CD14-positive monocyte (primary cell): Measurements from ENCODE around the gene RYK. TPM values are rescaled to one million over a fixed set of nuclear protein-coding genes. Genes with fewer than 3 reads are reported as not detected.

Experiments used
- DNase-seq, 3 donors: peaks; one replicate each; pipeline ENCODE4 v3.0.0-alpha.2; 2011 to 2022
- H2AFZ ChIP-seq: 2 replicates; pipeline ENCODE4 v1.6.0; 2012; ENCODE audit warnings: mild to moderate bottlenecking, low read depth, low read length, inconsistent platforms; ENCODE audit not compliant: insufficient read depth, poor library complexity, severe bottlenecking
- H3K27ac ChIP-seq, 2 donors: 1 replicate in 1 of 2; 2 replicates in 1 of 2; pipeline ENCODE4 v1.5.1; 2012 to 2013; ENCODE audit warnings: low read length in 2 of 2, control low read depth in 1 of 2, inconsistent platforms in 1 of 2, low read depth in 1 of 2, mild to moderate bottlenecking in 1 of 2
- H3K27me3 ChIP-seq, 2 donors: one replicate each; pipeline versions ENCODE4 v1.6.0 to v1.6.1; 2011 to 2013; ENCODE audit warnings: low read length in 2 of 2; ENCODE audit not compliant: control insufficient read depth in 2 of 2, insufficient read depth in 2 of 2
- H3K36me3 ChIP-seq, 2 donors: replicated peaks in 1 of 2; 1 replicate in 1 of 2; 2 replicates in 1 of 2; pipeline versions ENCODE4 v1.5.1 to v1.6.1; 2012 to 2013; ENCODE audit warnings: low read length in 2 of 2, control low read depth in 1 of 2, inconsistent platforms in 1 of 2, mild to moderate bottlenecking in 1 of 2; ENCODE audit not compliant: insufficient read depth in 2 of 2, control insufficient read depth in 1 of 2
- H3K4me1 ChIP-seq, 2 donors: 1 replicate in 1 of 2; 2 replicates in 1 of 2; pipeline versions ENCODE4 v1.5.1 to v1.6.1; 2012 to 2013; ENCODE audit warnings: low read length in 2 of 2, control low read depth in 1 of 2, inconsistent platforms in 1 of 2, mild to moderate bottlenecking in 1 of 2, moderate library complexity in 1 of 2; ENCODE audit not compliant: insufficient read depth in 2 of 2, control insufficient read depth in 1 of 2
- H3K4me2 ChIP-seq: replicated peaks from 2 replicates; pipeline ENCODE3; 2012; ENCODE audit warnings: low read length, moderate library complexity, mild to moderate bottlenecking; ENCODE audit not compliant: poor library complexity, severe bottlenecking; ENCODE audit errors: extremely low read depth
- H3K4me3 ChIP-seq, 3 experiments: fragments of 200-600 bp in 1 of 3; sonication (generic) in 1 of 3; replicated peaks in 1 of 3; 1 replicate in 2 of 3; 2 replicates in 1 of 3; pipeline ENCODE4 v1.5.1; 2011 to 2013; ENCODE audit warnings: low read length in 3 of 3, mild to moderate bottlenecking in 3 of 3, control low read depth in 2 of 3, low read depth in 2 of 3, inconsistent platforms in 1 of 3, moderate library complexity in 1 of 3
- H3K79me2 ChIP-seq: 2 replicates; pipeline ENCODE4 v1.6.0; 2012; ENCODE audit warnings: mild to moderate bottlenecking, control low read depth, inconsistent platforms, low read length, moderate library complexity; ENCODE audit not compliant: insufficient read depth
- H3K9ac ChIP-seq: 2 replicates; pipeline ENCODE4 v1.6.0; 2017; ENCODE audit warnings: low read length, mild to moderate bottlenecking; ENCODE audit not compliant: insufficient read depth, poor library complexity, severe bottlenecking
- H3K9me3 ChIP-seq, 2 donors: replicated peaks in 1 of 2; 1 replicate in 1 of 2; 2 replicates in 1 of 2; pipeline versions ENCODE4 v1.5.1 to v1.6.1; 2012 to 2013; ENCODE audit warnings: low read length in 2 of 2, control low read depth in 1 of 2; ENCODE audit not compliant: control insufficient read depth in 1 of 2, insufficient read depth in 1 of 2
- H4K20me1 ChIP-seq: 2 replicates; pipeline ENCODE4 v1.6.0; 2012; ENCODE audit warnings: mild to moderate bottlenecking, low read length, control low read depth, moderate library complexity; ENCODE audit not compliant: insufficient read depth
- H3K27ac Mint-ChIP-seq, 7 donors: one replicate each; pipeline ENCODE4 v1.8.0; 2020; ENCODE audit warnings: mild to moderate bottlenecking in 7 of 7, mixed read lengths in 7 of 7, moderate library complexity in 6 of 7, inconsistent platforms in 2 of 7
- H3K27me3 Mint-ChIP-seq, 3 donors: one replicate each; pipeline ENCODE4 v1.8.0; 2021 to 2022; ENCODE audit warnings: low read depth in 3 of 3, mild to moderate bottlenecking in 3 of 3, mixed read lengths in 3 of 3, moderate library complexity in 3 of 3, inconsistent platforms in 1 of 3
- H3K36me3 Mint-ChIP-seq, 2 donors: one replicate each; pipeline ENCODE4 v1.8.0; 2020; ENCODE audit warnings: mixed read lengths in 2 of 2, inconsistent platforms in 1 of 2, mild to moderate bottlenecking in 1 of 2
- H3K4me1 Mint-ChIP-seq: one replicate; pipeline ENCODE4 v1.8.0; 2020; ENCODE audit warnings: mild to moderate bottlenecking, mixed read lengths
- H3K4me3 Mint-ChIP-seq, 2 donors: one replicate each; pipeline ENCODE4 v1.8.0; 2020; ENCODE audit warnings: mild to moderate bottlenecking in 2 of 2, mixed read lengths in 2 of 2, moderate library complexity in 1 of 2
- H3K9me3 Mint-ChIP-seq, 7 donors: one replicate each; pipeline ENCODE4 v1.8.0; 2020 to 2022; ENCODE audit warnings: mixed read lengths in 7 of 7, mild to moderate bottlenecking in 6 of 7, moderate library complexity in 6 of 7, inconsistent platforms in 2 of 7
- CTCF ChIP-seq: fragments of 200-600 bp; IDR thresholded peaks from one replicate; pipeline ENCODE4 v1.8.0; 2022; ENCODE audit warnings: antibody characterized with exemption, mild to moderate bottlenecking
- WGBS: methylation state at CpG from one replicate; pipeline ENCODE4 v1.1.5; 2013; ENCODE audit warnings: missing lambda C conversion rate; ENCODE audit not compliant: insufficient coverage; 5-methylcytosine and 5-hydroxymethylcytosine counted together
- intact Hi-C, 2 donors: fragments of 100-400 bp; cut with micrococcal nuclease; formaldehyde crosslinking; loops; one replicate each; pipeline versions ENCODE4 v1.15.0 to v1.15.1; 2023
- polyA plus RNA-seq, 3 donors: library from polyadenylated mRNA; depleted of rRNA in 1 of 3; unstranded in 2 of 3; stranded (reverse) in 1 of 3; fragments of 300-500 nt in 2 of 3; fragments of >200 nt in 1 of 3; fragmentation: Illumina TruSeq in 2 of 3; gene quantifications; 1 replicate in 2 of 3; 2 replicates in 1 of 3; pipeline ENCODE4 v1.2.3, GENCODE V29; 2012 to 2021

The RYK gene
- polyA plus RNA-seq, 3 donors: 3.5 to 14.2 (median 5.0) TPM

- Mint-ChIP-seq H3K36me3 (peaks cover 52% of the 10 kb centered on the region in 2 donors), H3K27me3 (no peaks in the 10 kb centered on the region), H3K27ac (no peak overlapping the region), H3K4me3 (no peak overlapping the region), H3K4me1 (no peaks in the 10 kb centered on the region), H3K9me3 (peaks cover 4 to 8% (median 6%) of the 10 kb centered on the region in 7 donors)
- no peak overlapping the region for H3K4me2 ChIP-seq
- intact Hi-C loops: no loop called here
- H3K27me3 ChIP-seq: no peaks in the 10 kb centered on the region
- no peak overlapping the region for H3K9ac ChIP-seq
- H2AFZ ChIP-seq: no peak overlapping the region
- H3K9me3 ChIP-seq: no peaks in the 10 kb centered on the region
- H3K36me3 ChIP-seq: peaks cover 8 to 63% of the 10 kb centered on the region in 2 donors
- H3K79me2 ChIP-seq: no peaks in the 10 kb centered on the region
- DNase-seq: peak; percentile 3 to 21 (median 15)
- H3K4me3 ChIP-seq: no peak overlapping the region
- peak; percentile 70 for TF ChIP-seq CTCF
- no peak overlapping the region for H3K27ac ChIP-seq
- no CpG with 5 or more reads among the region's 2 CpGs for WGBS
- H3K4me1 ChIP-seq: no peaks in the 10 kb centered on the region
- no peaks in the 10 kb centered on the region for H4K20me1 ChIP-seq
Measured at GRCh38 chr3:134197681-134198261, 52.9 kb downstream of the RYK start.

DNA sequence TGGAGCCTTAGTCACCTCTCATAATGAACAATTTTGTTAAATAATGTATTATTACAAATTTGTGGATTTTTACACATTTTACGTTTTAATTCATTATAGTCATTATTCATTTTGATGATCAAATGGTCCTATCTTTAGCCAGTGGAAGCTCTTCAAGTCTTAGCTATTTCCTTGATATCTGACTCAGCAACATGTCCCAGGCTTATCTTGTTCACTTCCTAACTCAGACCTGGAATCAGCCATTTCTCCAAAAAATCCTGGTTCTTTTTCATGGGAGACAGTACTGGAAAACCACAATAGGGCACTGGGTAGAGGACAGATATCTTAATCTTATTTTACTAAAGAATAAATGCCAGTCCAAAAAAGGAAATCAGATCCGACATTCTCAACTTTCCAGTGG lies 56.4 kb downstream of the RYK start:
- Mint-ChIP-seq H3K36me3 (peaks cover 44 to 47% of the 10 kb centered on the region in 2 donors), H3K4me3 (no peak overlapping the region), H3K4me1 (no peaks in the 10 kb centered on the region), H3K9me3 (no peaks in the 10 kb centered on the region), H3K27ac (no peak overlapping the region), H3K27me3 (peaks cover 0 to 2% (median 0%) of the 10 kb centered on the region in 3 donors)
- no peaks in the 10 kb centered on the region for H3K9me3 ChIP-seq
- H3K4me3 ChIP-seq: no peak overlapping the region
- TF ChIP-seq CTCF: no peak
- H3K27me3 ChIP-seq: no peaks in the 10 kb centered on the region
- WGBS: no CpG with 5 or more reads among the region's 2 CpGs
- no peaks in the 10 kb centered on the region for H3K4me1 ChIP-seq
- H3K9ac ChIP-seq: no peak overlapping the region
- no peaks in the 10 kb centered on the region for H4K20me1 ChIP-seq
- intact Hi-C loops: no loop called here
- no peak overlapping the region for H2AFZ ChIP-seq
- no peak for DNase-seq
- peaks cover 4 to 46% of the 10 kb centered on the region in 2 donors for H3K36me3 ChIP-seq
- H3K27ac ChIP-seq: no peak overlapping the region
- no peak overlapping the region for H3K4me2 ChIP-seq
- no peaks in the 10 kb centered on the region for H3K79me2 ChIP-seq
